Measurements from ENCODE around the gene KDSR.

DNA sequence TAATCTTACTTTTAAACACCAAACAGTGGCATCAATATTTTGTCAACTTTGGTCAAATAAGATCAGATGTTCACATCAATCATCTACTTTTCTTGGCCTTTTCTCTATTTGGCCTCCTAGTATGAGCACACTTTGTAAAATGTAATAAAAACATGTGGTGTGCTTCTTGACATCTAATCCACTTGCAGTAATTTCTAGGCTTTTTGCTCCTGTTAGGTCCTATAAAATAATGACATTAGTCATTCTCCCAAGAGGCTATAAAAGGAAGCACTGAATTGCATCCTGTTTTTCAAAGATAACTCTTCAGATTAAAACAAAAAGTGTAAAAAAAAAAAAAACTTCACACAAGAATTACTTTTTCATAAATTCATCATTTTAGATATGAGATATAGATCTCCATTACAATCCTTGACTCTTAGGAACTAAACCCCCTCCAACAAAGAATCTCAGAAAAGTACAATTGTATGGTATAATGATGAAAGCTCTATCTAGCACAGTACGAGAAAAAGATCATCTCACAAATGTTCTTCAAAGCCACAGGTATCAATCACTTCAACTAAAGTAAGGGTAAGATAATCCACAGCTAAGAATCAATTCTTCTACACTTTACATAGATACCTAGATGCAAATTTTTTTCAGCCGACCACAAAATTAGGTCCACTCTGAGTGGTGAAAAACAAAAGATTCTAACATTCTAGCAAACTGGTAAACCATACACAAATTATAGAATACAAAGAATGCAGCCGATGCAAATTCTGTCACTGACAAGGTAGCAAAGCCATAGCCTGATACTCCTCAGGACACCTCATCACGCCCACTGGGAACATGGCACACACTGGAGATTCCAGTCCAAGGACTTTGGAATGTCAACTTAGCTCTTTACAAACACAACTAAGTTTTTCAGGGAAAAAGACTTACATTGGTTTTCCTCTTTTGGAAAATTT is 50.1 kb downstream of the KDSR start:
- TF ChIP-seq, protein P1, sequence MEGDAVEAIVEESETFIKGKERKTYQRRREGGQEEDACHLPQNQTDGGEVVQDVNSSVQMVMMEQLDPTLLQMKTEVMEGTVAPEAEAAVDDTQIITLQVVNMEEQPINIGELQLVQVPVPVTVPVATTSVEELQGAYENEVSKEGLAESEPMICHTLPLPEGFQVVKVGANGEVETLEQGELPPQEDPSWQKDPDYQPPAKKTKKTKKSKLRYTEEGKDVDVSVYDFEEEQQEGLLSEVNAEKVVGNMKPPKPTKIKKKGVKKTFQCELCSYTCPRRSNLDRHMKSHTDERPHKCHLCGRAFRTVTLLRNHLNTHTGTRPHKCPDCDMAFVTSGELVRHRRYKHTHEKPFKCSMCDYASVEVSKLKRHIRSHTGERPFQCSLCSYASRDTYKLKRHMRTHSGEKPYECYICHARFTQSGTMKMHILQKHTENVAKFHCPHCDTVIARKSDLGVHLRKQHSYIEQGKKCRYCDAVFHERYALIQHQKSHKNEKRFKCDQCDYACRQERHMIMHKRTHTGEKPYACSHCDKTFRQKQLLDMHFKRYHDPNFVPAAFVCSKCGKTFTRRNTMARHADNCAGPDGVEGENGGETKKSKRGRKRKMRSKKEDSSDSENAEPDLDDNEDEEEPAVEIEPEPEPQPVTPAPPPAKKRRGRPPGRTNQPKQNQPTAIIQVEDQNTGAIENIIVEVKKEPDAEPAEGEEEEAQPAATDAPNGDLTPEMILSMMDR (IDR thresholded peaks at IDR 0.05; ENCODE audit: low read depth, low read length, missing input control), result no peak
- TF ChIP-seq, protein P2, sequence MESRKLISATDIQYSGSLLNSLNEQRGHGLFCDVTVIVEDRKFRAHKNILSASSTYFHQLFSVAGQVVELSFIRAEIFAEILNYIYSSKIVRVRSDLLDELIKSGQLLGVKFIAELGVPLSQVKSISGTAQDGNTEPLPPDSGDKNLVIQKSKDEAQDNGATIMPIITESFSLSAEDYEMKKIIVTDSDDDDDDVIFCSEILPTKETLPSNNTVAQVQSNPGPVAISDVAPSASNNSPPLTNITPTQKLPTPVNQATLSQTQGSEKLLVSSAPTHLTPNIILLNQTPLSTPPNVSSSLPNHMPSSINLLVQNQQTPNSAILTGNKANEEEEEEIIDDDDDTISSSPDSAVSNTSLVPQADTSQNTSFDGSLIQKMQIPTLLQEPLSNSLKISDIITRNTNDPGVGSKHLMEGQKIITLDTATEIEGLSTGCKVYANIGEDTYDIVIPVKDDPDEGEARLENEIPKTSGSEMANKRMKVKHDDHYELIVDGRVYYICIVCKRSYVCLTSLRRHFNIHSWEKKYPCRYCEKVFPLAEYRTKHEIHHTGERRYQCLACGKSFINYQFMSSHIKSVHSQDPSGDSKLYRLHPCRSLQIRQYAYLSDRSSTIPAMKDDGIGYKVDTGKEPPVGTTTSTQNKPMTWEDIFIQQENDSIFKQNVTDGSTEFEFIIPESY (IDR thresholded peaks at IDR 0.05), result no peak
- no peak for TF ChIP-seq RAD21 (IDR thresholded peaks at IDR 0.05)

All from liver (tissue), 3 donors.